IMR-90 (cell line): ENCODE results near the gene GRM5. TPM values are rescaled to one million over a fixed set of nuclear protein-coding genes. Genes with fewer than 3 reads are reported as not detected.
"Not testable (repeated sequence)": the region's sequence is repeated elsewhere in the genome, so short reads cannot be mapped to it uniquely, and the experiment has no call there.

ENCODE experiments used
- ATAC-seq: fragments of 200-7000 bp; cut with Tn5 transposase; 2 replicates; pipeline ENCODE4 v1.9.1; 2020; ENCODE audit warnings: low read depth, mild to moderate bottlenecking, moderate library complexity
- BruUV-seq: library from RNA; stranded (reverse); fragments of 400-500 nt; replicated peaks from 2 replicates; lab custom pipeline; 2021; lab: Mats Ljungman, UMichigan
- CTCF ChIA-PET: fragments of 300-600 bp; formaldehyde crosslinking; extraction: SDS; loops from one replicate; lab custom pipeline; 2021; ENCODE audit warnings: antibody characterized with exemption; lab: Yijun Ruan, JAX
- POLR2A ChIA-PET: fragments of 300-600 bp; sonication (Branson Sonifier 250); formaldehyde crosslinking; loops from one replicate; lab custom pipeline; 2022; ENCODE audit warnings: antibody characterized with exemption; ENCODE audit not compliant: unreplicated experiment; lab: Charles Lee
- DNase-seq: peaks from one replicate; pipeline ENCODE4 v3.0.0; 2013
- H2AFZ ChIP-seq: replicated peaks from 2 replicates; pipeline ENCODE3; 2013; ENCODE audit warnings: low read length, mild to moderate bottlenecking; ENCODE audit not compliant: poor library complexity
- H2AK5ac ChIP-seq: 2 replicates; pipeline ENCODE4 v1.6.1; 2013; ENCODE audit warnings: low read depth, low read length, inconsistent platforms
- H2AK9ac ChIP-seq: replicated peaks from 2 replicates; pipeline ENCODE3; 2013; ENCODE audit warnings: mild to moderate bottlenecking, low read depth, low read length, moderate library complexity; ENCODE audit not compliant: poor library complexity
- H2BK120ac ChIP-seq: 2 replicates; pipeline ENCODE4 v1.6.1; 2013; ENCODE audit warnings: low read depth, low read length, inconsistent platforms
- H2BK15ac ChIP-seq: 3 replicates; pipeline ENCODE4 v1.6.1; 2013; ENCODE audit warnings: low read depth, low read length, inconsistent platforms
- H2BK20ac ChIP-seq: 2 replicates; pipeline ENCODE4 v1.6.1; 2013; ENCODE audit warnings: low read depth, mild to moderate bottlenecking, inconsistent platforms, low read length, moderate library complexity
- H2BK5ac ChIP-seq: 2 replicates; pipeline ENCODE4 v1.6.1; 2013; ENCODE audit warnings: mild to moderate bottlenecking, low read depth, low read length, inconsistent platforms; ENCODE audit not compliant: poor library complexity, severe bottlenecking
- H3K14ac ChIP-seq: replicated peaks from 2 replicates; pipeline ENCODE4 v1.6.1; 2013; ENCODE audit warnings: low read depth, low read length, inconsistent platforms
- H3K18ac ChIP-seq: 2 replicates; pipeline ENCODE4 v1.6.1; 2013; ENCODE audit warnings: low read depth, low read length, control low read depth
- H3K23ac ChIP-seq: 2 replicates; pipeline ENCODE4 v1.6.1; 2013; ENCODE audit warnings: low read depth, low read length, inconsistent platforms
- H3K27ac ChIP-seq: 2 replicates; pipeline ENCODE4 v1.5.1; 2013; ENCODE audit warnings: mild to moderate bottlenecking, control low read depth, low read length; ENCODE audit not compliant: insufficient read depth
- H3K27me3 ChIP-seq: 2 replicates; pipeline ENCODE4 v1.6.1; 2013; ENCODE audit warnings: low read length; ENCODE audit not compliant: control insufficient read depth, insufficient read depth
- H3K36me3 ChIP-seq: 2 replicates; pipeline ENCODE4 v1.6.1; 2013; ENCODE audit warnings: low read length, mixed read lengths; ENCODE audit not compliant: control insufficient read depth, insufficient read depth
- H3K4ac ChIP-seq: 2 replicates; pipeline ENCODE4 v1.6.1; 2013; ENCODE audit warnings: low read depth, low read length, inconsistent platforms
- H3K4me1 ChIP-seq: 2 replicates; pipeline ENCODE4 v1.6.1; 2013; ENCODE audit warnings: low read length, mixed read lengths; ENCODE audit not compliant: control insufficient read depth, insufficient read depth
- H3K4me2 ChIP-seq: 2 replicates; pipeline ENCODE4 v1.6.1; 2013; ENCODE audit warnings: low read depth, mild to moderate bottlenecking, control low read depth, low read length, moderate library complexity
- H3K4me3 ChIP-seq: 2 replicates; pipeline ENCODE4 v1.5.1; 2013; ENCODE audit warnings: low read depth, mild to moderate bottlenecking, control low read depth, low read length, moderate library complexity; ENCODE audit not compliant: insufficient read depth
- H3K56ac ChIP-seq: 2 replicates; pipeline ENCODE4 v1.6.1; 2013; ENCODE audit warnings: low read length, inconsistent platforms; ENCODE audit not compliant: insufficient read depth; ENCODE audit errors: extremely low read depth
- H3K79me1 ChIP-seq, 2 experiments: 2 replicates each; pipeline ENCODE4 v1.6.1; 2013; ENCODE audit warnings: low read length in 2 of 2, inconsistent platforms in 1 of 2, low read depth in 1 of 2
- H3K9ac ChIP-seq: 2 replicates; pipeline ENCODE4 v1.6.1; 2013; ENCODE audit warnings: low read depth, low read length, control low read depth
- H3K9me1 ChIP-seq: 2 replicates; pipeline ENCODE4 v1.6.1; 2013; ENCODE audit warnings: low read length, inconsistent platforms; ENCODE audit not compliant: insufficient read depth
- H3K9me3 ChIP-seq: 2 replicates; pipeline ENCODE4 v1.6.1; 2013; ENCODE audit warnings: low read length; ENCODE audit not compliant: control insufficient read depth, insufficient read depth
- H4K20me1 ChIP-seq: 2 replicates; pipeline ENCODE4 v1.6.1; 2013; ENCODE audit warnings: low read length, inconsistent platforms; ENCODE audit not compliant: insufficient read depth
- H4K5ac ChIP-seq: 2 replicates; pipeline ENCODE4 v1.6.1; 2013; ENCODE audit warnings: mild to moderate bottlenecking, low read depth, low read length, control low read depth
- H4K8ac ChIP-seq, 2 experiments: 2 replicates each; pipeline ENCODE4 v1.6.1; 2013; ENCODE audit warnings: low read depth in 2 of 2, low read length in 2 of 2, control low read depth in 1 of 2, inconsistent platforms in 1 of 2
- H4K91ac ChIP-seq: 2 replicates; pipeline ENCODE4 v1.6.1; 2013; ENCODE audit warnings: low read depth, low read length, inconsistent platforms; ENCODE audit not compliant: insufficient read depth
- MXI1 ChIP-seq: IDR thresholded peaks from 2 replicates; pipeline ENCODE4 v1.6.1; 2012; ENCODE audit warnings: low read depth, mild to moderate bottlenecking, low read length, moderate library complexity, borderline replicate concordance
- POLR2A ChIP-seq: IDR thresholded peaks from 2 replicates; pipeline ENCODE4 v1.6.1; 2012; ENCODE audit warnings: mild to moderate bottlenecking, low read depth, low read length
- RAD21 ChIP-seq: IDR thresholded peaks from 2 replicates; pipeline ENCODE4 v1.6.1; 2012; ENCODE audit warnings: low read length, improper control_type of control experiment
- RFX5 ChIP-seq: IDR thresholded peaks from 2 replicates; pipeline ENCODE4 v1.8.0; 2012; ENCODE audit warnings: low read depth, mild to moderate bottlenecking, low read length, moderate library complexity
- SMC3 ChIP-seq: fragments of 150-350 bp; IDR thresholded peaks from 2 replicates; pipeline ENCODE4 v1.6.1; 2016; ENCODE audit warnings: low read depth, mild to moderate bottlenecking, antibody characterized with exemption, low read length, moderate library complexity
- WGBS, 2 experiments: methylation state at CpG; one replicate each; pipeline versions ENCODE4 v1.1.5 to v1.1.7; 2013; ENCODE audit warnings: missing lambda C conversion rate in 2 of 2; ENCODE audit not compliant: insufficient read length in 1 of 2; ENCODE audit errors: extremely low coverage in 2 of 2; 5-methylcytosine and 5-hydroxymethylcytosine counted together
- dilution Hi-C: fragments of 300-500 bp; cut with HindIII; formaldehyde crosslinking; loops from one replicate; pipeline ENCODE4 v1.14.3; 2018; ENCODE audit warnings: low sequenced_read_pairs; ENCODE audit not compliant: unreplicated experiment
- in situ Hi-C: fragments of 300-500 bp; cut with MboI; formaldehyde crosslinking; loops from 3 replicates; pipeline ENCODE4 v1.14.3; 2019; ENCODE audit warnings: low sequenced_read_pairs, inconsistent platforms, mixed read lengths
- intact Hi-C: fragments of 100-400 bp; cut with micrococcal nuclease; formaldehyde crosslinking; loops from 2 replicates; pipeline ENCODE4 v1.10.0; 2022
- polyA plus RNA-seq, 3 experiments: library from polyadenylated mRNA; depleted of rRNA; stranded (reverse); fragments of >200 nt; gene quantifications; 2 replicates each; pipeline ENCODE4 v1.2.3, GENCODE V29; 2012; ENCODE audit warnings: low replicate concordance in 1 of 3
- total RNA-seq: library from RNA; depleted of rRNA; stranded (reverse); fragments of >200 nt; gene quantifications from 2 replicates; pipeline ENCODE4 v1.2.3, GENCODE V29; 2012
- TF ChIP-seq, protein P1 (sequence below): fragments of 150-350 bp; IDR thresholded peaks from 2 replicates; pipeline ENCODE4 v1.6.1; 2016; ENCODE audit warnings: low read depth, mild to moderate bottlenecking, low read length, moderate library complexity, borderline replicate concordance
- TF ChIP-seq, protein P2 (sequence below): fragments of 150-350 bp; IDR thresholded peaks from 2 replicates; pipeline ENCODE4 v1.6.1; 2017; ENCODE audit warnings: mild to moderate bottlenecking, antibody characterized with exemption, low read length, low read depth

GRM5 gene
- total and polyA plus RNA-seq, 2 of the 4 experiments (the other 2 are of a cell fraction): under 0.01 TPM

DNA sequence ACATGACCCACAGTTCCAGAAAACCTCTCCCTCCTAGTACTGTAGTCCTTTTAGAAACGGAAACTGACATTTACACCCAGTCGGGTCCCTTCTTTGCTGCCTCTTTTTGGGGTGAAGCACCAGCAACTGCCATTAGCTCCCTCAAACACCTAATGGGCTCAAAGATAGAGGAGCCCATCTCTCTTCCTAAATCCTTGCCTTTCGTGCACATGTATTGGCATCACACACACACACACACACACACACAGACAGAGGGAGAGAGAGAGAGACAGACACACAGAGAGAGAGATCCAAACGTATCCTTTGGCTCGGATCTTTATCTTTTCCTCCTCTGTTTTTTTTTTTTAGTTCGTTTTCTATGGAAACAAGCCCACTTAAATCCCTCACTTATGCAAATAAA lies 716 bp downstream of the GRM5 start:
- Histone ChIP-seq H3K9me1 (no peaks in the 10 kb centered on the region), H2AFZ (no peak overlapping the region), H3K56ac (no peak overlapping the region), H3K4me1 (no peaks in the 10 kb centered on the region), H3K4me3 (no peak overlapping the region), H3K9ac (no peak overlapping the region), H2BK20ac (no peak overlapping the region), H3K79me1 (no peaks in the 10 kb centered on the region), H2BK15ac (no peak overlapping the region), H3K18ac (no peak overlapping the region), H2BK120ac (no peak overlapping the region), H3K4me2 (no peak overlapping the region), H4K91ac (no peak overlapping the region), H3K14ac (no peak overlapping the region), H3K27ac (no peak overlapping the region), H3K9me3 (no peaks in the 10 kb centered on the region), H3K36me3 (no peaks in the 10 kb centered on the region), H2AK9ac (no peak overlapping the region), H3K27me3 (peaks cover 2% of the 10 kb centered on the region), H2AK5ac (no peak overlapping the region), H3K23ac (no peak overlapping the region), H4K20me1 (no peaks in the 10 kb centered on the region), H4K8ac (no peak overlapping the region), H4K5ac (no peak overlapping the region), H2BK5ac (no peak overlapping the region), H3K4ac (no peak overlapping the region)
- ATAC-seq: no peak
- WGBS, 2 experiments: 0% methylated on average over 1 of the region's 6 CpGs; no CpG with 5 or more reads in 1 of the 2 experiments
- DNase-seq: no peak
- POLR2A ChIA-PET: no interaction called here
- TF ChIP-seq POLR2A (no peak), MXI1 (no peak), SMC3 (no peak), RFX5 (no peak), RAD21 (no peak)
- TF ChIP-seq, protein P1, sequence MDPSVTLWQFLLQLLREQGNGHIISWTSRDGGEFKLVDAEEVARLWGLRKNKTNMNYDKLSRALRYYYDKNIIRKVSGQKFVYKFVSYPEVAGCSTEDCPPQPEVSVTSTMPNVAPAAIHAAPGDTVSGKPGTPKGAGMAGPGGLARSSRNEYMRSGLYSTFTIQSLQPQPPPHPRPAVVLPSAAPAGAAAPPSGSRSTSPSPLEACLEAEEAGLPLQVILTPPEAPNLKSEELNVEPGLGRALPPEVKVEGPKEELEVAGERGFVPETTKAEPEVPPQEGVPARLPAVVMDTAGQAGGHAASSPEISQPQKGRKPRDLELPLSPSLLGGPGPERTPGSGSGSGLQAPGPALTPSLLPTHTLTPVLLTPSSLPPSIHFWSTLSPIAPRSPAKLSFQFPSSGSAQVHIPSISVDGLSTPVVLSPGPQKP: no peak
- TF ChIP-seq, protein P2, sequence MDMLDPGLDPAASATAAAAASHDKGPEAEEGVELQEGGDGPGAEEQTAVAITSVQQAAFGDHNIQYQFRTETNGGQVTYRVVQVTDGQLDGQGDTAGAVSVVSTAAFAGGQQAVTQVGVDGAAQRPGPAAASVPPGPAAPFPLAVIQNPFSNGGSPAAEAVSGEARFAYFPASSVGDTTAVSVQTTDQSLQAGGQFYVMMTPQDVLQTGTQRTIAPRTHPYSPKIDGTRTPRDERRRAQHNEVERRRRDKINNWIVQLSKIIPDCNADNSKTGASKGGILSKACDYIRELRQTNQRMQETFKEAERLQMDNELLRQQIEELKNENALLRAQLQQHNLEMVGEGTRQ: no peak
- BruUV-seq: no TSS peak
- dilution Hi-C loops (no loop called here), in situ Hi-C loops (no loop called here), intact Hi-C loops (no loop called here)
- CTCF ChIA-PET: no interaction called here

DNA sequence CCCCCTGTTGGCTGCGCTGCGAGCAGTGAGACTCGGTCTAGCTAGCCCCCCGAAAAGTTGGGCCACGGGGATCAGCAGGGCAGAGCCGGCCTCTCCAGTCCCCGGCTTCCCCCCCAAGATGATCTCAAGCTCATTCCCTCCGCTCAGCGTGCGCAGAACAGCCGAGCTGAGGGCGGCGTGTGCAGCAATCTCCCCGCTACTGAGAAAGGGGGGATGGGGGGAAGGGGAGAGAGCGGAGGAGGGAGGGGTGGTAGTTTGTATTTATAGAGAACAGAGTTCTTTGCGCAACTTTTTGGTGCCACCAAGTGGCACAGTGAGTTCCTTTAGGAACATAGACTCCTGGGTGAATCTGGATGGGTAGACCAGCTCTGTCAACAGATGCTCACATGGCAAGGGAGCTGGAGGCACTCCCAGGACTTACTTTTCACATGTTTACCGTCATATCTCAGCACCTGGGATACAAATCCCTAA lies 2.3 kb downstream of the GRM5 start:
- H3K9ac ChIP-seq, H3K79me1 ChIP-seq, ATAC-seq, POLR2A ChIA-PET, H3K36me3 ChIP-seq, H2BK120ac ChIP-seq, intact Hi-C loops, H4K20me1 ChIP-seq, dilution Hi-C loops, H4K8ac ChIP-seq, H3K18ac ChIP-seq, H3K4me1 ChIP-seq, H2AK9ac ChIP-seq, in situ Hi-C loops, H3K56ac ChIP-seq, DNase-seq, H4K91ac ChIP-seq, H4K5ac ChIP-seq, H3K9me1 ChIP-seq, H3K14ac ChIP-seq, H3K4me2 ChIP-seq, H3K4ac ChIP-seq, H3K4me3 ChIP-seq, H2AFZ ChIP-seq, CTCF ChIA-PET, H3K27ac ChIP-seq, H3K23ac ChIP-seq, H3K9me3 ChIP-seq, H2AK5ac ChIP-seq, H2BK20ac ChIP-seq, H2BK15ac ChIP-seq, H3K27me3 ChIP-seq, H2BK5ac ChIP-seq, BruUV-seq: not testable (repeated sequence)
- WGBS, 2 experiments: no CpG with 5 or more reads among the region's 17 CpGs
